Esophagus squamous epithelium (tissue), 4 donors: ENCODE measurements around the gene PCNP.
"Not testable (repeated sequence)": the region's sequence is repeated elsewhere in the genome, so short reads cannot be mapped to it uniquely, and the experiment has no call there.

Experiments
- POLR2A ChIP-seq, 4 donors: fragments of 450-650 bp; IDR thresholded peaks; one replicate each; pipeline ENCODE4 v1.6.1; 2017; ENCODE audit warnings: antibody characterized with exemption in 4 of 4, mild to moderate bottlenecking in 4 of 4, moderate library complexity in 3 of 4
- TF ChIP-seq, protein P1 (sequence below), 6 experiments: fragments of 450-650 bp in 4 of 6; fragments of 200-600 bp in 2 of 6; sonication (generic) in 2 of 6; IDR thresholded peaks; one replicate each; pipeline ENCODE4 v1.5.1; 2016 to 2019; ENCODE audit warnings: antibody characterized with exemption in 6 of 6, mild to moderate bottlenecking in 4 of 6, moderate library complexity in 4 of 6

DNA sequence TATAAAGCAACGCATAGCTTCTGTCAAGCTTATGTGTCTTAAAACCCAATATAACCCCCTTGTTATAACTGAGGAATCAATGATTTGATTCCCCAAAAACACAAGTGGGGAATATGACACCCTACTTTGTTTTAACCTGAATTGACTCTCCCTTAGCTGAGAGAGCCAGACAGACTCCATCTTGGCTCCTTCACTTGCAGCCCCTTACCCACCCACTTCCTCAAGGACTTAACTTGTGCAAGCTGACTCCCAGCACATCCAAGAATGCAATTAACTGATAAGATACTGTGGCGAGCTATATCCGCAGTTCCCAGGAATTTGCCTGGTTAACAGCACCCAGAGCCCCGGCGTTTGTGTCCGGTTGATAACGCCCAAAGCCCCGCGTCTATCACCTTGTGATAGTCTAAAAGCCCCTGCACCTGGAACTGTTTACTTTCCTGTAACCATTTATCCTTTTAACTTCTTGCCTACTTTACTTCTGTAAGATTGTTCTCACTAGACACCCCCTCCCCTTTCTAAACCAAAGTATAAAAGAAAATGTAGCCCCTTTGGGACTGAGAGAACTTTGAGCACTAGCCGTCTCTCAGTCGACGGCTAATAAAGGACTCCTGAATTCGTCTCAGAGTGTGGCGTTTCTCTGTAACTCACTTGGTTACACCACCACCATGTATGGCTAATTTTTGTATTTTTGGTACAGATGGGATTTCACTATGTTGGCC, 67.6 kb downstream of the PCNP start:
- TF ChIP-seq, protein P1, sequence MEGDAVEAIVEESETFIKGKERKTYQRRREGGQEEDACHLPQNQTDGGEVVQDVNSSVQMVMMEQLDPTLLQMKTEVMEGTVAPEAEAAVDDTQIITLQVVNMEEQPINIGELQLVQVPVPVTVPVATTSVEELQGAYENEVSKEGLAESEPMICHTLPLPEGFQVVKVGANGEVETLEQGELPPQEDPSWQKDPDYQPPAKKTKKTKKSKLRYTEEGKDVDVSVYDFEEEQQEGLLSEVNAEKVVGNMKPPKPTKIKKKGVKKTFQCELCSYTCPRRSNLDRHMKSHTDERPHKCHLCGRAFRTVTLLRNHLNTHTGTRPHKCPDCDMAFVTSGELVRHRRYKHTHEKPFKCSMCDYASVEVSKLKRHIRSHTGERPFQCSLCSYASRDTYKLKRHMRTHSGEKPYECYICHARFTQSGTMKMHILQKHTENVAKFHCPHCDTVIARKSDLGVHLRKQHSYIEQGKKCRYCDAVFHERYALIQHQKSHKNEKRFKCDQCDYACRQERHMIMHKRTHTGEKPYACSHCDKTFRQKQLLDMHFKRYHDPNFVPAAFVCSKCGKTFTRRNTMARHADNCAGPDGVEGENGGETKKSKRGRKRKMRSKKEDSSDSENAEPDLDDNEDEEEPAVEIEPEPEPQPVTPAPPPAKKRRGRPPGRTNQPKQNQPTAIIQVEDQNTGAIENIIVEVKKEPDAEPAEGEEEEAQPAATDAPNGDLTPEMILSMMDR (IDR thresholded peaks at IDR 0.05), result not testable (repeated sequence)
- TF ChIP-seq POLR2A (IDR thresholded peaks at IDR 0.05), result not testable (repeated sequence)
